GM12801 (cell line): ENCODE measurements around the gene ZBTB3.

Experiments
- CTCF ChIP-seq: IDR thresholded peaks from one replicate; pipeline ENCODE4 v1.5.1; 2011; ENCODE audit warnings: control low read depth; ENCODE audit not compliant: insufficient read length; ENCODE audit errors: extremely low read depth

ZBTB3 gene

GRCh38 chr11:62752994-62753735, 795 bp downstream of the ZBTB3 start:
- no peak for TF ChIP-seq CTCF

- TF ChIP-seq CTCF = no peak
Measured at GRCh38 chr11:62752177-62752785, 1.7 kb downstream of the ZBTB3 start.

GRCh38 chr11:62747475-62748160, 6.3 kb downstream of the ZBTB3 start:
- TF ChIP-seq CTCF = no peak

GRCh38 chr11:62737196-62737595, 16.8 kb downstream of the ZBTB3 start:
- TF ChIP-seq CTCF = no peak

- no peak for TF ChIP-seq CTCF
Measured at GRCh38 chr11:62732830-62733229, 21.1 kb downstream of the ZBTB3 start.

- TF ChIP-seq CTCF = no peak
Measured at GRCh38 chr11:62728171-62728988, 25.6 kb downstream of the ZBTB3 start, which contains the start of gene TTC9C. TSS of gene TTC9C (plus strand) at chr11:62728486. CDS start at chr11:62728849, 363 bp downstream.

- no peak for TF ChIP-seq CTCF
Measured at GRCh38 chr11:62727872-62728170, 26.1 kb downstream of the ZBTB3 start.
